GM12864 (cell line): ENCODE data around the gene ATP8B4.

Experiments
- DNase-seq: peaks from one replicate; pipeline ENCODE4 v3.0.0-alpha.2; 2011; ENCODE audit warnings: low read depth
- H3K4me3 ChIP-seq: 2 replicates; pipeline ENCODE4 v1.5.1; 2011; ENCODE audit warnings: mild to moderate bottlenecking, low read depth, low read length, control low read depth
- CTCF ChIP-seq: IDR thresholded peaks from 2 replicates; pipeline ENCODE4 v1.5.1; 2011; ENCODE audit warnings: low read depth, mild to moderate bottlenecking, moderate library complexity, low read length, control low read depth, inconsistent platforms; ENCODE audit errors: missing control alignments

The ATP8B4 gene

GRCh38 chr15:50046867-50047266 is 72.2 kb downstream of the ATP8B4 start:
- TF ChIP-seq CTCF, result no peak
- DNase-seq, result no peak
- no peak overlapping the region for H3K4me3 ChIP-seq

DNA sequence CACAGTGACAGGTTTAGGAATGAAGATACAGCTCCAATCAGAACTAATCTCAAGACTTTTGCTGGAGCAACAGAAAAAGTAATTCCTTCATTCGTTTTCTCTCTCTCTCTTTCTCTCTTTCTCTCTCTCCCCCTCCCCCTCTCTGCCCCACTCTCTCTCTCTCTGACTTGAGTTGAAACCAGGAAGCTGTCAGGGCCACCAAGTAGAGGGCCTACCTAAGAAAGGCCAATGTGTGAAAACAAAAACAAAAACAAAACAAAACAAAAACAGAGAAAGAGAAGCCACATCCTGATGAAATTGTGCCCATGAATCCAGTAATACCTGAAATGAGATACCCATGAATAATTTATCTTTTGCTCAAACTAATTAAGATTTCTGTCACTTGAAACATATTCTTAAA is 72.9 kb downstream of the ATP8B4 start:
- peak; percentile 10 for DNase-seq
- no peak overlapping the region for H3K4me3 ChIP-seq
- no peak for TF ChIP-seq CTCF

DNA sequence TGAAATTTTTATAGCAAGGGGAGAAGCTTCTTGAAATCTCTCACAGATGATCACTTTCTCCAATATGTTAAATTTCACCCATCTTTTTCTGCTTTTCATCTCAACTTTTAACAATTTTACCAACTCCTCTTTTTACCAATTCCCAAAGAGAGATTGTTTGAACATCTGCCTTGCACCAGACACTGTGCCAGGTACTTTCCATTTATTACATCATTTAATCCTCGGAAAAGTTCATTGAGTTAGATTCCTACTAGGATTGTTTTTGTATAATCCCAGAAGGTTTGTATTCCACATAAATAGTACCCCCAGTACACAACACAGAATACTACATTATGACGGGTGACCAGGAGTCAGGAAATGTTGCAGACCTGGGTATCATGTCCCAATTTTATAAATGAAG is 74.1 kb downstream of the ATP8B4 start:
- TF ChIP-seq CTCF, result no peak
- no peak for DNase-seq
- no peak overlapping the region for H3K4me3 ChIP-seq

- no peak for TF ChIP-seq CTCF
- no peak overlapping the region for H3K4me3 ChIP-seq
- no peak for DNase-seq
Observed at GRCh38 chr15:50044406-50044805, 74.6 kb downstream of the ATP8B4 start.

DNA sequence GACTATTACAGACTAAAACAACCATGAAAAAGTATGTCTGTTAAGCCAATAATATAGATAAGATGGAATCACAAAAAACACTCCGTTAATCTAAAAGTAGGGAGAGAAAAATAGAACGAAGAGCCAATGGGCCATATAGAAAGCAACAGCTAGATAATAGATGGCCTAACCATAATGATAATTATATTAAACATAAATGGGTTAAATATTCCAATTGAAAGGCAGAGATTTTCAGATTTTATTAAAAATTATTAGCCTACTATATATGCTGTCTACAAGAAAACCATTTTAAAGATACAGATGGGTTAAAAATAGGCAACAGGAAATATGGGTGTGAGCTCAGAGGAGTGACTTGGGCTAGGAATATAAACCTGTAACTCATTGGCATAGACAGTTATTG is 76.3 kb downstream of the ATP8B4 start:
- no peak for TF ChIP-seq CTCF
- DNase-seq, result no peak
- H3K4me3 ChIP-seq, result no peak overlapping the region

DNA sequence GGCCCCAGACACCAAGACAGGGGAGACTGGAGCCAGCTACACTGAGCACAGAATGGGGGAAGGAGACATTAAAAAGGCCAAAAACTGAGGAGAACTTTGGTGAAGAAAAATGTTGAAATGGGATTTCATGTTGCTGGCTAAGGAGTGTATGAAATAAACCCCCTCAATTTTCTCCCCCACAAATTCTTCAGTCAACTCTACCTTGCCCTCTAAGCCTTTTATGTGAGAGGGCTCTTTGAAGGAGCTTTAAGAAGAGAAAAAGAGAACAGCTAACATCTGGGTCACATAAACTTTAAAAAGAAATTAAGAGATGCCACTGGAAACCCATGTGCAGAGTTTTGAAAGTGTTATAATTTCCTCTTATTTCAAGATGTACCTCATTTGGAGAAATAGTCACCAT is 88.6 kb downstream of the ATP8B4 start:
- no peak for TF ChIP-seq CTCF
- no peak for DNase-seq
- H3K4me3 ChIP-seq, result no peak overlapping the region

DNA sequence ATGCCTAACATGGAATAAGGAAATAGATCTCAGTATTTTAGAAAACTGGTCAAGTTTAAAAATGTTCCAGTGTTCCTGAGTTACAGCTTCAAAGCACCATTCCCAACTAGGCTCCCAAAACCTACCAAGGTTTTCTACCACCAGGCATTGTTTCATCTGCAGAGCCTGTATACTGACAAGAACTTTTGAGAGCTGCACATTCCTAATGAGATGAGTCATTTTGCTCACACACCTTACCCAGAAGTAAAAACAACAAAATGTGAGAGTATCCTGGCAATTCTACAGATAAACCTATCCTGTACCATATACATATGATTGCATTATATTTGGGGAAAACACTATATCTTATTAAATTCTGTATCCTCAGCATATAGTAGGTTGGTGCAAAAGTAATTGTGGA is 90.7 kb downstream of the ATP8B4 start:
- no peak for DNase-seq
- TF ChIP-seq CTCF, result no peak

More for the DNA sequence above, 90.7 kb downstream of the ATP8B4 start:
- no peak overlapping the region for H3K4me3 ChIP-seq
